Measurements from ENCODE around the gene MPIG6B. TPM values are rescaled to one million over a fixed set of nuclear protein-coding genes. Genes with fewer than 3 reads are reported as not detected.

MPIG6B gene
- total RNA-seq, 1 donor from 2014 or later, result not detected

DNA sequence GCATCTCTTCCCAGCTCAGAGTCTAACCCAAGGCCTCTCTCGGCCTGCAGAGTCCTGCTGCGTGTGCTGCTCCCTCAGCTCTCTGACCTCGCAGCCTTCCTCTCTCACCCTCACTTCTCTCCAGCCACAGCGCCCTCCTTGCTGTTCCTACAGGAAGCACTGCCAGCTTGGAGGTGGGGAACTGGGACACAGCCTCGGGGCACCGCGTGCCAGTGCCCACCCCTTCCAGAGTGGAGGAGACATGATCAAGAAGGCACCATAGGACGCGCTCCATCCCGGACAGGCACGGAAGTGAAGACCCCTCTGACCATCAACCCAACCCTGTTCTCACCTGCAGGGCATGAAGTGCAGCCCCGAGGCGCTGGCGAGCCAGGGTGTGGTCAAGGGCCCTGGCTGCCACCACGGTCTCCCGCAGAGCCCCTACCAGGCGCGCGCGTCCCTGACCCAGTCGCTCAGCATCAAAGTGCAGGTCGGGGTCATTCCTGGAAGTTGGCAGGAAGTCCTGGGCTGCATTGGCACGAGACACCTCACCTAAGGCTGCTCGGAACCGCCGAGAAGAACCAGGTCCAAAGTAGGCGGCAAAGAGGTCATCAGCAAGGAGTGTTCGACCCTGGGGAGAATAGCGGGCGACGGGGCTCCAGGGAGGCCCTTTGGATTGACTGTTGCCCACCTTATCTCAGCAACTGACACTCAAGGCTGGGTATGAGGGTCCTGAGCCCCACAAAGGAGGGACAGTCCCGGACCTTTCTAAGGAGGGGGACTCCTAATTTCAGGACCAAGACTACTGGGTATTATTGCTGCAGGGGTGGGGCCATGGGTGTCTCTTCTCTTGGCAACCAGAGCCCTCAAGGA, 52.7 kb downstream of the MPIG6B start:
- no peaks in the 10 kb centered on the region for H3K9me3 Mint-ChIP-seq (ENCODE audit: low read depth)
- H3K4me3 Mint-ChIP-seq (ENCODE audit: unreplicated experiment), result no peak overlapping the region
- peaks cover 4% of the 10 kb centered on the region for H3K36me3 Mint-ChIP-seq (ENCODE audit: low read depth)
- peaks cover 10% of the 10 kb centered on the region for H3K4me1 Mint-ChIP-seq (ENCODE audit: low read depth)
- TF ChIP-seq, protein P1, sequence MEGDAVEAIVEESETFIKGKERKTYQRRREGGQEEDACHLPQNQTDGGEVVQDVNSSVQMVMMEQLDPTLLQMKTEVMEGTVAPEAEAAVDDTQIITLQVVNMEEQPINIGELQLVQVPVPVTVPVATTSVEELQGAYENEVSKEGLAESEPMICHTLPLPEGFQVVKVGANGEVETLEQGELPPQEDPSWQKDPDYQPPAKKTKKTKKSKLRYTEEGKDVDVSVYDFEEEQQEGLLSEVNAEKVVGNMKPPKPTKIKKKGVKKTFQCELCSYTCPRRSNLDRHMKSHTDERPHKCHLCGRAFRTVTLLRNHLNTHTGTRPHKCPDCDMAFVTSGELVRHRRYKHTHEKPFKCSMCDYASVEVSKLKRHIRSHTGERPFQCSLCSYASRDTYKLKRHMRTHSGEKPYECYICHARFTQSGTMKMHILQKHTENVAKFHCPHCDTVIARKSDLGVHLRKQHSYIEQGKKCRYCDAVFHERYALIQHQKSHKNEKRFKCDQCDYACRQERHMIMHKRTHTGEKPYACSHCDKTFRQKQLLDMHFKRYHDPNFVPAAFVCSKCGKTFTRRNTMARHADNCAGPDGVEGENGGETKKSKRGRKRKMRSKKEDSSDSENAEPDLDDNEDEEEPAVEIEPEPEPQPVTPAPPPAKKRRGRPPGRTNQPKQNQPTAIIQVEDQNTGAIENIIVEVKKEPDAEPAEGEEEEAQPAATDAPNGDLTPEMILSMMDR (IDR thresholded peaks at IDR 0.05), result no peak
- peak overlapping the region; percentile 61 for H3K27ac Mint-ChIP-seq (ENCODE audit: unreplicated experiment)
- no peak for DNase-seq (ENCODE audit: low spot score)
- H3K27me3 Mint-ChIP-seq (ENCODE audit: low read depth), result no peaks in the 10 kb centered on the region

Small RNA genes lying within 50 kb of the gene (microRNA-seq; reads per million reads assigned to microRNA genes)
- gene MIR4646 (ENCODE audit: borderline number of aligned reads), result not detected

Other genes with a start within 250 kb of the MPIG6B start
- 7.8 to 9.4 TPM (median 9.0 TPM) in 3 replicates for gene MICB, start 225.2 kb upstream of the MPIG6B start, total RNA-seq
- gene MCCD1, start 194.4 kb upstream of the MPIG6B start, total RNA-seq, result not detected in 3 replicates
- 222 to 230 TPM (median 227 TPM) in 3 replicates for gene DDX39B, start 181.4 kb upstream of the MPIG6B start, total RNA-seq
- gene ATP6V1G2, start 176.8 kb upstream of the MPIG6B start, total RNA-seq, result 2.4 to 4.1 TPM (median 3.0 TPM) in 3 replicates
- 21.2 to 30.1 TPM (median 29.6 TPM) in 3 replicates for gene NFKBIL1, start 175.8 kb upstream of the MPIG6B start, total RNA-seq
- not detected in 3 replicates for gene LTA, start 151.1 kb upstream of the MPIG6B start, total RNA-seq
- gene TNF, start 147.8 kb upstream of the MPIG6B start, total RNA-seq, result not detected in 3 replicates
- not detected in 3 replicates for gene LTB, start 140.9 kb upstream of the MPIG6B start, total RNA-seq
- gene LST1, start 137.1 kb upstream of the MPIG6B start, total RNA-seq, result not detected in 3 replicates
- not detected in 3 replicates for gene NCR3, start 130.4 kb upstream of the MPIG6B start, total RNA-seq
- gene AIF1, start 108.1 kb upstream of the MPIG6B start, total RNA-seq, result not detected in 3 replicates
- 156 to 185 TPM (median 157 TPM) in 3 replicates for gene PRRC2A, start 102.7 kb upstream of the MPIG6B start, total RNA-seq
- 253 to 308 TPM (median 262 TPM) in 3 replicates for gene BAG6, start 70.7 kb upstream of the MPIG6B start, total RNA-seq
- 0.85 to 1.2 TPM in 2 of 3 replicates, not detected in the other for gene APOM, start 67.5 kb upstream of the MPIG6B start, total RNA-seq
- gene C6orf47, start 62.6 kb upstream of the MPIG6B start, total RNA-seq, result 19.1 to 20.3 TPM (median 20.2 TPM) in 3 replicates
- gene GPANK1, start 58.4 kb upstream of the MPIG6B start, total RNA-seq, result 12.0 to 15.4 TPM (median 13.9 TPM) in 3 replicates
- gene CSNK2B, start 57.3 kb upstream of the MPIG6B start, total RNA-seq, result 116 to 126 TPM (median 122 TPM) in 3 replicates
- 10.2 to 14.3 TPM (median 11.7 TPM) in 3 replicates for gene LY6G5B, start 53.4 kb upstream of the MPIG6B start, total RNA-seq
- gene LY6G5C, start 42.3 kb upstream of the MPIG6B start, total RNA-seq, result 1.3 to 3.6 TPM (median 2.4 TPM) in 3 replicates
- 27.8 to 33.9 TPM (median 32.3 TPM) in 3 replicates for gene ABHD16A, start 20.0 kb upstream of the MPIG6B start, total RNA-seq
- gene LY6G6F, start 16.5 kb upstream of the MPIG6B start, total RNA-seq, result not detected in 3 replicates
- gene LY6G6D, start 8.0 kb upstream of the MPIG6B start, total RNA-seq, result not detected in 3 replicates
- 0.30 TPM in 1 of 3 replicates, not detected in the others for gene LY6G6C, start 1.6 kb upstream of the MPIG6B start, total RNA-seq
- gene DDAH2, start 5.9 kb downstream of the MPIG6B start, total RNA-seq, result 66.4 to 99.6 TPM (median 95.7 TPM) in 3 replicates
- 256 to 328 TPM (median 317 TPM) in 3 replicates for gene CLIC1, start 13.2 kb downstream of the MPIG6B start, total RNA-seq
- 8.4 to 17.4 TPM (median 9.4 TPM) in 3 replicates for gene MSH5, start 16.6 kb downstream of the MPIG6B start, total RNA-seq
- gene SAPCD1, start 39.3 kb downstream of the MPIG6B start, total RNA-seq, result 1.3 to 2.4 TPM (median 1.4 TPM) in 3 replicates
- gene VWA7, start 54.0 kb downstream of the MPIG6B start, total RNA-seq, result 0.15 to 0.62 TPM (median 0.17 TPM) in 3 replicates
- gene VARS1, start 72.4 kb downstream of the MPIG6B start, total RNA-seq, result 71.1 to 101 TPM (median 71.9 TPM) in 3 replicates
- 35.0 to 42.5 TPM (median 35.7 TPM) in 3 replicates for gene LSM2, start 83.6 kb downstream of the MPIG6B start, total RNA-seq
- 0.89 to 1.5 TPM (median 1.00 TPM) in 3 replicates for gene HSPA1L, start 91.9 kb downstream of the MPIG6B start, total RNA-seq
- 23.0 to 46.3 TPM (median 46.2 TPM) in 3 replicates for gene HSPA1A, start 92.2 kb downstream of the MPIG6B start, total RNA-seq
- gene HSPA1B, start 104.4 kb downstream of the MPIG6B start, total RNA-seq, result 46.8 to 57.9 TPM (median 50.4 TPM) in 3 replicates
- gene NEU1, start 139.4 kb downstream of the MPIG6B start, total RNA-seq, result 63.8 to 67.5 TPM (median 64.2 TPM) in 3 replicates
- not detected in 3 replicates for gene SLC44A4, start 155.6 kb downstream of the MPIG6B start, total RNA-seq
- 37.7 to 53.0 TPM (median 40.0 TPM) in 3 replicates for gene EHMT2, start 174.3 kb downstream of the MPIG6B start, total RNA-seq
- 6.3 to 7.6 TPM (median 6.7 TPM) in 3 replicates for gene ZBTB12, start 178.7 kb downstream of the MPIG6B start, total RNA-seq
- 0.52 to 1.5 TPM (median 0.56 TPM) in 3 replicates for gene C2, start 204.3 kb downstream of the MPIG6B start, total RNA-seq
- 2.3 to 3.2 TPM (median 2.6 TPM) in 3 replicates for gene CFB, start 222.7 kb downstream of the MPIG6B start, total RNA-seq
- gene NELFE, start 235.6 kb downstream of the MPIG6B start, total RNA-seq, result 43.5 to 59.3 TPM (median 50.6 TPM) in 3 replicates
- 56.9 to 85.6 TPM (median 61.2 TPM) in 3 replicates for gene SKIC2, start 235.8 kb downstream of the MPIG6B start, total RNA-seq
- gene DXO, start 248.8 kb downstream of the MPIG6B start, total RNA-seq, result 15.8 to 25.9 TPM (median 19.3 TPM) in 3 replicates